Activated CD4-positive, alpha-beta T cell treated with anti-CD3 and anti-CD28 coated beads for 48 hours (primary cell): Measurements from ENCODE around the gene ADAMTS20.
A peak's percentile ranks its signal among the peaks of the same experiment; 100 is the strongest.
"Not testable (repeated sequence)": the region's sequence is repeated elsewhere in the genome, so short reads cannot be mapped to it uniquely, and the experiment has no call there.

Source experiments
- DNase-seq: peaks from one replicate; pipeline ENCODE4 v3.0.0-alpha.2; 2020

The ADAMTS20 gene

DNA sequence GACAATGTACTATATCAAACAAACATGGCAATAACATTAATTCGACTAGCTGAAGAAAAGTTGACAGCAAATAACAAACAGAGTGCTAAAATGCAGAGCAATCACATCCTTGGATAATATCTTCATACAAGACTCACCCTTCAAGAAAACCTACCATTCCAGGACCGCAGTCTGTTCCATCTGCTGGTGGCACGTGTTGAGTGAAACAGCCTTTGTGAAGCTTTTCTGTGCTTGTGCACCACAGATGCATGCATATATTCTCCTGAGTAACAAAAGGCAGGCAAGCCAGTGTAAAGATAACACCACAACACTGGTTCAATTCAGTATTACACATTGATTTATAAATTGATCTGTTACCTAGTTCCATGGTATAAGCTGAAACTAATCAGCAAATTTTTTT is 89.3 kb downstream of the ADAMTS20 start:
- no peak for DNase-seq

DNA sequence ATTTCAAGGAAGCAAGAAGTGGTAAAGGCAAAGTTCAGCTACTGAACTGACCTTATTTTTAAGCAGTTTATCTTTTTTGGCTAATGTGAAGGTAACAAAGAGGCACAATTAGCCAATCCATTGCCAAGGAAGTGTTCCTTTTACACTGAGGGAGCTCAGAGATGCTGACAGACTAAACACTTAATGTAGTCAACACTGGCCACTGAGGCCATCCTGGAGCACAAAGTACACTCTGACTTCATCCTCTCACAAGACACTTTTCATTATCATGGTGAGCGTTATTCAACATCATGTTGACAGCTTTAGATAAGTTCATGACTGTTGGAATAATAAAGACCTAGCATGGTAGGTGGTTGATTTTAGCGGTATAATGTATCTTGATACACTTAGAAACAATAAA is 89.9 kb downstream of the ADAMTS20 start:
- DNase-seq, result no peak

DNA sequence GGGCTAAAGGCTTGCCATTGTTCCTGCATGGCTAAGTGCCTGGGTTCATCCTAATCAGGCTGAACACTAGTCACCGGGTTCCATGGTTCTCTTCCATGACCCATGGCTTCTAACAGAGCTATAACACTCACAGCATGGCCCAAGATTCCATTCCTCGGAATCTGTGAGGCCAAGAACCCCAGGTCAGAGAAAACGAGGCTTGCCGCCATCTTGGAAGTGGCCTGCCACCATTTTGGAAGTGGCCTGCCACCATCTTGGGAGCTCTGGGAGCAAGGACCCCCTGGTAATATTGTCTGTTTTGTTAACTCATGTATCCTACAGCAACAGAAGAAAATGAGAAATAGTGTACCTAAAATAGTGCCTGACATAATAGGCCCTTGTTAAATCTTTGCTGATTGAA is 92.7 kb downstream of the ADAMTS20 start:
- no peak for DNase-seq

DNA sequence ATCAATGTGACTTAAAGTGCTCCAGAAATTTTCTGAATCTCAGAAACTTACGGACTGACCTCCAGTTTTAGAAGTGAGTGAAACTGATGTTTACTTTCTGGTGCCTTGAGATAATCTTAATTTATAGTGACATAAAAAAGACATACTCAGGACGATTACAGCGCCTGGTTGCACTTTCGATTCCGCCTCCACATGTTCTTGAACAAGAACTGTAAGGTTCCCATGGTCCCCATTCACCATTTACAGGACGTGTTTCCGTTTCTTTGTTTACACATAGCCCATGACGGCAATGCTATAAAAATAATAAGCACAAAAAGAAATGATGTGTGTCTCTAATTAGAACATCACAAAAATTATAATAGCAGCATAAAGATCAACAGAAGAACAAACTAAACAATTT is 98.2 kb downstream of the ADAMTS20 start:
- no peak for DNase-seq

DNA sequence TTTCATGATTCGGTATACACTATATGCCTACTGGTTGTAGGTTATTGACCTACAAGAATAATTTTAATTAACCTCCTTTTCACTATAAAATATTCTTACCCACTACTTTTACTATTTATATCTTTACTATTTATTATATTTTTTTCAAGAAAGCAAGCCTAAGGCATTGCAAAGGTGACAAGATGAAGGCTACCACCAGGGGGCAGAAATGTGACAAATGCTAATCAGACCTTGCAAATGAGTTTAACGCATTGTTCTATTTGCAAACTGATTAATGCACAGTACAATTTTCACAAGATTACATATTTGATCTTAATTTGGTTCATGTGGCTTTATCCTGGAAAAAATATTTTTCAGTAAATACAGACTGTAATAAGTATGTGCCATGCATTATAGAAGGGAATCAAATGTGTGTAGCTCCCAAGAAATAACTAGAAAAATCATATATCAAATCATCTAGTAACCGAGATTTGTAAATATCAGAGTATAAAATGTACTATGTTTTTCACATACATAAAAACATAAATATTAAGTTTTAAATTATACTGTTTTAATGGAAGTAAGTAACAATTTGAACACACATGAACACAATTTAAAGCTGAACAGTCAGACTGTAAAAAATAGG is 107.0 kb downstream of the ADAMTS20 start:
- DNase-seq, result peak; percentile 75

DNA sequence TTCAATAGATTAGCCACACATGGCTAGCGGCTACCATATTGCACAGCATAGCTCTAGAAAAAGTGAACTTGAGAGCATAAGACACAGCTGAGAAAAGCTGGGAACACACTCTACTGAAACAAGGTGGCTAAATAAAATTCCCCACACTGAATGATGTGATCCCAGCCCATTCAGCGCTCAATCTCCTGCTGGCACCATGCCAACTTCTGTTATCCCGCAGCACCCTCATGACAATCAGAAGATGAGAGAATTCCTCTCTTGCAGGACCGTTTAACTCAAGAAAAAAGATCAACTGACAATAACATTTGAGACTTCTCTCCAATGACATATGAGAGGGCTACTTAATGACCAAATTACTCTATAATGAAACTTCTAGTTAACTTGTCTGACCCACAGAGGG is 115.4 kb downstream of the ADAMTS20 start:
- DNase-seq, result no peak

DNA sequence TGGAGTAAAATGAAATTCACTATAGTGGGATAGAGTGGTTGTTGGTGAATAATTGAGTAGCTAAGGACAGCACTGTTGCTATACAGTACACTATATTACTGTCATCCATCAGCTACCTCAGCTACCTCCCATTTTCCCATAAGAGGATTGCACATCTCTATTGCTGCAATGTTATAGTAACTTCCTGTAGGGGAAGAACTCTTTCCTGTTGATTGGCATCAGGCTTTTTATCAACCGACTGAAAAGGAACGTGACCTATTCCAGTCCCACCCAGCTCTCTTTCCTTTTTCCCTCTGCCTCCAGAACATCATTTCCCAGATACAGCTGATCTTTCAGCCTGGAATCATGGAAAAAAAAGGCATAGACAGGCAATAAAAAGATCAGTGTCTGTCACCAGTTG is 117.4 kb downstream of the ADAMTS20 start:
- no peak for DNase-seq

DNA sequence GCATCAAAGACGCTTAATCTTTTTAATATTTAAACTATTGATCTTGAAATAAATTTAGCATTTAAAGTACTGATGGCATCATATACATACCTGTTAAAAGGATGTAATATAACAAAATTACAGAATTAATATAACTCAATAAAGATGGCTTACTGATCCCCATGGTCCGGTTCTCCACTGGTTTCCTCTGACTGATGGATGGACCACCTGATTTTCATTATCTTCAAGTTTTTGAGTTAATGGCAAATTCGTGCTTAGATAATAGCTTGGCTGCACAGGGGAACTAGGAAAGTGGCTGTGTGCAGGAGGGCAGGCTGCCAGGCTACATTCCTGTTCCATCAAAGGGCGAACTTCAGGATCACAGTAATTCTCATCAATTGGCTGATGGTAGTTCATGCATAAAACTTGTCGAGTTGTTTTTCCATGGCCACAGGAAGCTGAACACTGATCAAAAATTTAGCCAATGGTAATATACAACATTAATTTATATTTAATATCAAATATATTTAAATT is 123.9 kb downstream of the ADAMTS20 start:
- no peak for DNase-seq

DNA sequence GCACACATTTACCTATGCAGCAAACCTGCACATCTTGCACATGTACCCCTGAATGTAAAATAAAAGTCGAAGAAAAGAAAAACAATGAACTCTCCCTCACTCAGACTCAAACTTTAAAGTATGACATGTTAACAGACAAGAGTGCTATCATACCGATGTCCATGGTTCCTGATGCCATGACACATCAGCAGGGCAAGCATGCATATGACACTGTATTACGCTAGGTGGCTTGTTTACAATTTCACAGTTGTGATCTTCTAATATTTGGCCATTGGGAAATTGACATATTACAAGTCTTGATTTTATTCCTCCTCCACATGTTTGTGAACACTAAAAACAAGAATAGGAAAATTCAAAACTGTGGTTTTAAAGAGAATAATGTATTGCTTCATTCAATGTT is 126.6 kb downstream of the ADAMTS20 start:
- no peak for DNase-seq

DNA sequence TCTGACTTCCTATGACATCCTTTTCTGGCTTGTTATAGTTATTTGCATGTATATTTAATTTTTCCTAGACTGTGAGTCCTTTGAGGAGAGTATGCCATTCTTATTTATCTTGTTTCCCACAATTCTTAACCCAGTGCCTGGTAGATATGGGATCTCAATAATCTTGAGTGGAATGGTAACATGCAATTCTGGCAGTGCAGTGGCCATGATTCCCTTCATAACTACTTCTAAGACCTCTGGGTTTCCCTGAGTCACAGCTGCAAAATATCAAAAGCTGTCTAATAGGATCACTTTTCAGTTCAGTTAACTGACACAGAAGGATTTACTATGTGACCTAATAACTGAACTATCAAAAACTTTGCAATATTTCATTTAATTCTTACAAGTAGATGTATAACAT is 135.0 kb downstream of the ADAMTS20 start:
- no peak for DNase-seq

DNA sequence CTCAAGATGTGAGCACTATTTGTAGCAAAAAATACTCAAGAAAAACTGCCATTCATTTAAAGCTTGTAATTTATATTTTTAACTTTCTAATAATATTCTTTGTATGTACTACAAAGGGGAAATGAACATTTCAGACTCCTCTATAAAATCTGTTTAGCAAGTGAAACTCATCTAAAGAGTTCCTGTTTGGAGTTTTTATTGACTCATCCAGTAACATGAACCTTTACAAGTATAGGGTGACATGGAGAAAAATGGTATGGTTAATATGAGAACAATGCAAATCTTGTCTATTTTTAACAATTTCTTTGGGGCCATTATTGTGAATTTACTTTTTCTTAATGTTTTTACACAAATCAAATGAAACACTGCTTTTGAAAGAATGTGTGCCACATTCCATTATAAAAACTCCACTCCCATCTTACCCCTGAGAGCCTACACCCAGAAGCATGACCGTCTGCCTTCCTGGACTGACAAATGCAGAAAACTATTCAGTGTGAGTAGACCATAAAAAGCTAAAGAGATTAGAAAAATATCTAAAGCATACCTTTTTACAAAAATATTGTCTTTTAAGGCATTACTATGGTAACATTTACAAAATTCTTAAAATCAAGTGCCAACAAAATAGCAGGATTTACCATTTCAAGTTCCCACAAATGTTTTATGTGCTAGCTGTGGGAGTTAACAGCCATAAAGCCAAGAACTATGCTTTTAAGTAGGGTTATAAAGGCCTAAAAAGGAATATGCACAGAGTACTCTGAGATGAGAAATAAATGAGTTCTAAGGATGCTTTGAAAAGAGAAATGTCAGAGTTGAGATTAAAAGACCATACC is 144.0 kb downstream of the ADAMTS20 start:
- no peak for DNase-seq

DNA sequence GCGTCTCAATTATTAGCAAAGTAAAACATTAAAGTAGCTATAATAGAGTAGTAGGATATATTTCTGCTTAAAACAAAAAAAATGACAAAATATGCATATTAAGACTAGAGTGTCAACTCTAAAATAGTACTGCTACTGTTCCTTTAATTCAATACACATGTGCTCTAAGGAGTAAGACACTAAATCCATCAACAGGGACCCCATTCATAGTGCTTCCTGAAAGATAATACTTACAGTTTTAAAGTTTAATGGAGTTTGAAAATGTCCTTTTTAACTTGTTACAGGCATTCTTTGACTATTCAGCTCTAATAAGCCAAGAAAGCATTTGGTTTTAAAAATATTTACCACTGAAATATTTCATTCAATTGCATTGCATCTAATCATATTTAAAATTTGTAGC is 145.2 kb downstream of the ADAMTS20 start:
- no peak for DNase-seq

DNA sequence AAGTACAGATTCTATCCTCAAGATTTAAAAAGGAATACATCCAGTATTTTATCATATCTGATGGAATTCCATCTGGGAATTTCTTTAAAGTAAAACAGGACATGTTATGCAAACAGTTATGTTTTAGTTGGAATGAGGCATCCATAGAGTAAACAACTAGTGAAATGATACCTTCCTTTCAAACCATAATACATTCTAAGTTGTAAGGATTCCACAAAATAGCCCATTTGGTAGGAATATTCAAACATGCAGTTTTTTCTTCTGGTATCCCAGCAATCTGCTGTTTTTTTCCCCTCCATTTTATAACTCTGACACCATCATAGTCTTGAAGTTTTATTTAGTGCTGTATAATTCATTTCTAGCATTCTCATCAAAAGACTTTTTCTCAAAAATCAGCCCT is 149.6 kb downstream of the ADAMTS20 start:
- no peak for DNase-seq

DNA sequence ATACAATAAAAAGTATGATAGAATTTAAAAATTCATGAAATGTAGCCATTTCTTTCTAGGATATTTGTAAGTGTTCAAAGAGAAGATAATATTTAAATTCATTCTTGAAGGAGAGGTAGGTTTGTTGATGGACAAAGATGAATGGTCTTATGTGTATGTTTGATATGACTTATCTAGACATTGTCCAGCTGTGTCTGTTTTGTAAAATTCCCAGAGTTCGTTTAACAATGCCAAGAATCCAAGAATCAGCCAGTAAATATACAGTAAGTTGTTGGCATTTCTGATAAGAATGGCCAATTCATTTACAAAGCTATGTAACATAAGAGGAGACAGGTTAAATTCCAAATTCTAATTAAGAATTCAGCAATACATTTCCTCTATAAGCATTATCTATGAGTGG is 150.9 kb downstream of the ADAMTS20 start:
- DNase-seq, result no peak

DNA sequence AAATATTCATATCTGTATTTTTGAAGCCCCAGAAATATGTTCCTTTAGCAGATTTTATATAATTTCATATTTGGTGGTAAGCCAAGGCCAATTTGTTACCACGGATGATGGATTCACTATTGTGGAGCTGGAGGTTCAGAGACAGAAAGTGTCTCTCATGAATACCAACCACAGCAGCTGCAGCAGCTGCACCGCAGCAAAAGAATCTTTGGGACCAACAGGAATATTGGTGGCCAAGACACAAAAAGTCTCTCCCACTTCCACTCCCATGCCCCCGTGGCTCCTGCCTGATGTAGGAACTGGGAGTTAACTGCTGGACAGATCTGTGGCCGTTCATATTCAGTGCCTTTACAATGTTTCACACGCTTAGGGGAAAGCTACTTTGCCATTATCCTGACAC is 155.3 kb downstream of the ADAMTS20 start:
- DNase-seq, result no peak

DNA sequence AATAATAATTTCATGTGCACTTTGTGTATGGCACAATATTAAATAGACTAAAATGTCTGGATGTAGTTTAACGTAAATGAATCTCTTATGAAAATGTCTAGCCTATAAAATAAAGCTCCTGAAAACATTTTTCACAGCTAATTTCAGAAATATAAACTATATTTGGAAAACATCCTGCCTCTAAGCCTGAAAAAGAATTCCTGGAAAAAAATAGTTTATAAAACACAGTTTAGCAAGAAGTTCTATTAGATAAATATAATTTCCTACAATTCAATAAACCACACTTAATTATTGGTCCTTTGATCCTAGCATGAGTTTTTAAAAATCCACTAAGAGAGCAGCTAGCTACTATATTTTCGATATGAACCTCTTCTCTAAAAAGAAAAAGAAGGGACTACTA is 159.9 kb downstream of the ADAMTS20 start:
- DNase-seq, result no peak

DNA sequence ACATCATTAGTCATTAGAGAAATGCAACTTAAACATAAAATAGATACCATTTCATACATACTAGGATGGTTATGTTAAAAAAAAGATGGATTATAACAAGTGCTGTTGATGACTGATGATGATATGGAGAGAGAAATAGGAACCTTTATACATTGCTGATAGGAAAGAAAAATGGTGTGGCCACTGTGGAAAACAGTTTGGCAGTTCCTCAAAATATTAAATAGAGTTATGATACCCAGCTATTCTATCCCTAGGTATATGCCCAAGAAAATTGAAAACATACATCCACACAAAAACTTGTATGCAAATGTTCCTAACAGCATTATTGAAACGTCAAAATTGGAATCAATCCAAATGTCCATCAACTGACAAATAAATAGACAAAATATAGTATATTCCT is 170.1 kb downstream of the ADAMTS20 start:
- no peak for DNase-seq

DNA sequence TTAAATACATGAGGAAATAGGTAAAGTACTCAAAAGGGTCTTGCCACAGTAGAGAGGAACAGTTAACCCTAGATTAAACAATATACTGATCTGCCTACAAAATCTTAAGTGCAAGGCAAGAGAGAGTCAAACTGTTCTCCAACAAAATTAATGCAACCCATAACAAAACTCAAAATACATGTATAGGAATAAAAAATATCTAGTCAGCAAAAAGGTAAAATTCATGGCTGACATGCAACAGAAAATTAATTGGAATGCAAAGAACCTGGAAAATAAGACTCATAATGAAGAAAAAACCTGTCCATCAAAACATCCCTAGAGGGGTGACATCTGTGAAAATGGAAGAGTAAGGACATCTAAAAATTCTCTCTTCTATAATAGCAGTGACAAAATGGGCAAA is 173.6 kb downstream of the ADAMTS20 start:
- DNase-seq, result no peak

DNA sequence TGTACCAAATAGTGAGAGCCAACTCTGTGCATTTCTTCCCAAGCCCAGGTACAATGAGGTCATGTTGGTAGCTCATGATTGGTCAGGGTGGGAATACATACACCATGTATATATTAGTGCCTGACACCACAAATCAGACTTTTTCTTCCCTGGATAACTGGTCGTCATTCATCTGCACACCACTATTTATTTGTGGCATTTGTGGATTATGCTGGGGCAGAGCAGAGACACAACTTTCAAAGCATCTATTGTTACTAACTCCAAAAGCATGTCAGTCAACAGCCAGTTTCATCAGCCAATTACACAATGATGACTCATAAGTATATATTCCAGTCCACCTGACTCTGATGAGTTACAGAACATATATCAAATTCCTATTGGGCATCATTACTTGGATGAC is 181.7 kb downstream of the ADAMTS20 start:
- no peak for DNase-seq

DNA sequence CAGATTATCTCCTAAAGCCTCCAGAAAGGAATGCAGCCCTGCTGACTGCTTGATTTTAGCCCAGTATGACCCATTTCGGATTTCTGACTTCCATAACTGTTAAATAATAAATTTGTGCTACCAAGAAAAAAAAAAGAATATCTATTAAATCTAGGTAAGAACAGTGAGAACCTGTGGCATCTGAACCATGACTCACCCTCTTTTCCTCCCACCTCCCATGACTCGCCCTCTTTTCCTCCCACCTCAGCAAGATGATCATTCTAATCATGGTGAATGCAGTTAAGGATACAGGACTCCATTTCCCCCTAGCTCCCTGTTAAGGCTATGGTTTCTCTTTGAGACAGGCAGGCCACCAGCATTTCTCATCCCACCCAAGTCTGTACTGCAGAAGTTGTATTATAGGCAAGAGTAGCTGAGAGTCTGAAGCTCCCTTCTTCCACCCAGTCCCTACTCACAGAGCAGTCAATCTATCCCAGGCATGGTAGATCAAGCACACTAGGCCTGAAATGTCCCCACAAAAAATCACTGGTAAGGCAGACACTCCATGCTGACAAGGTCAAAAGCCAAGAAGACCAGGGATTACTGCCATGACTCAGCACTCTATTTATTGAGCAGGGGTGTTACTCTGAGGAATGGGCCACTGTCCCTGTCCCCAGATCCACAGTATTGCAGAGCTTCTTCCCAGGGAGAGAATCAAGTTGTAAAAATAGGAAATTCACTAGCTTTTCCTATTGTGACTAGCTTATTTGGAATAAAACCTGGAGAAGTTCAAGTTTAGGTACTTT is 188.9 kb downstream of the ADAMTS20 start:
- DNase-seq, result no peak

DNA sequence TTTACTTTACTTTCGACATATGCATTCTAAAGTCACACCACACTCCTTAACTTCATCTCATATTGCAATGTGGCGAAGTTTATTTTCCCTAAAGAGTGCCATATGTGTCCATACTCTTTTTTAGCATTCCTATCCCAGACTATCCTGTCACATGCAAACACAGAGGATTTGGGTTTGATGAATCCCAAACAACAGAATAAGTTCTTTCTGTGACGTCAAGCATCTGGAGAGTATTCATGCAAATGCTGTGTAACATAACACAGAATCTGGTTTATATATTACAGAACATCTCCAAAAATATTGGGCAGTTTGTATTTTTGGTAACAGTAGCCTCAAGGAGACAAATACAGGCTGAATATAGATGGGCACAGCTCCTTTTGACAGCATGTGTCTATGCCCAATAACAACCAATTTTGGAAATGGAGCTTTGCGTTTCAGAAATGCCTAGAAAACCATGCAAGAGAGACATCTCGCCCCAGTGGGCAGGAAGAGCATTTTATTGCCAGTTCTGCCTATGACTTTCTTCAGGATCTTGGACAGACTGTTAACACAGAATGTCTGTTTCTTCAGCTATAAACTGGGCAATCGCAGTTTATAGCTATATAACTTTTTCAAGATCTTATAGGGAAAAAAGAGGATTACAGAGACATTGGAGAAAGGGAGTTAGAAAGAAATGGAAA is 190.8 kb downstream of the ADAMTS20 start:
- no peak for DNase-seq

DNA sequence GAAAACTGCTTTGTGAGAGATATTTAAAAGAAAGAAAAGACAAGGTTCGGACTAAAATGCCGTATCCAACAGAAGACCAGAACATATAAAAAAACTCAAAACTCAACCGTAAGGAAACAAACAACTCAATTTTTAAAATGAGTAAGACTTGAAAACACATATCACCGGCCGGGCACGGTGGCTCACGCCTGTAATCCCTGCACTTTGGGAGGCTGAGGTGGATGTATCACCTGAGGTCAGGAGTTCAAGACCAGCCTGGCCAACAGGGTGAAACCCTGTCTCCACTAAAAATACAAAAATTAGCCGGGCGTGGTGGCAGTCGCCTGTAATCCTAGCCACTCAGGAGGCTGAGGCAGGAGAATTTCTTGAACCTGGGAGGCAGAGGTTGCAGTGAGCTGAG is 192.0 kb downstream of the ADAMTS20 start:
- not testable (repeated sequence) for DNase-seq

DNA sequence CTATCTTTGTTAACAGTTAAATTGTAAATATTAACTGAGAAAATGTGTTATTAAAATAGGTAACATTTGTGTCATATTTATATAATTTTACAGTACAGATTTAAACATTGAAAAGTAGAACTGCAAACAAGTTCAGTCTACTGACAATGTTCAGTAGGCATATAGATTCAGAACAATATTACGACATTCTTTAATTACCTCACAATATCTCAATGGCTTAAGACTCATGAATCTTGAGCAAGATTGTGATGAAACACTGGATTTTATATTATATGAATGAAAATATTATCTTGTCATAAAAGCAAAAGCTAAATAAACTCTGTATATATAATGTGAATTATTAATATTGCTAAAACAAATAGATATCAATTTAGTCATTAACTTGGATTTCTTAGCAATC is 194.9 kb downstream of the ADAMTS20 start:
- no peak for DNase-seq
